OCI-LY1 (cell line): ENCODE results near the gene HOXA3.

Experiments used
- CTCF ChIP-seq: fragments of 200-600 bp; sonication (generic), shearing (Covaris generic); IDR thresholded peaks from 2 replicates; pipeline ENCODE4 v1.5.1; 2017; ENCODE audit warnings: mild to moderate bottlenecking, antibody characterized with exemption, low read length, moderate library complexity, mixed read lengths
- EZH2 ChIP-seq: fragments of 200-600 bp; sonication (generic), shearing (Covaris generic); IDR thresholded peaks from 2 replicates; pipeline ENCODE4 v1.8.0; 2017; ENCODE audit warnings: borderline replicate concordance, mixed run types, mild to moderate bottlenecking, antibody characterized with exemption, low read length, moderate library complexity, mixed read lengths

- no peak for TF ChIP-seq CTCF
- TF ChIP-seq EZH2, result no peak
Observed at GRCh38 chr7:27157702-27158431, 5.5 kb upstream of the HOXA3 start.
